Kidney glomerular epithelial cell (primary cell): Measurements from ENCODE around the gene SH3TC1.

Experiments used
- DNase-seq: peaks from one replicate; lab custom pipeline; 2025; lab: John Stamatoyannopoulos, UW

Gene SH3TC1

DNA sequence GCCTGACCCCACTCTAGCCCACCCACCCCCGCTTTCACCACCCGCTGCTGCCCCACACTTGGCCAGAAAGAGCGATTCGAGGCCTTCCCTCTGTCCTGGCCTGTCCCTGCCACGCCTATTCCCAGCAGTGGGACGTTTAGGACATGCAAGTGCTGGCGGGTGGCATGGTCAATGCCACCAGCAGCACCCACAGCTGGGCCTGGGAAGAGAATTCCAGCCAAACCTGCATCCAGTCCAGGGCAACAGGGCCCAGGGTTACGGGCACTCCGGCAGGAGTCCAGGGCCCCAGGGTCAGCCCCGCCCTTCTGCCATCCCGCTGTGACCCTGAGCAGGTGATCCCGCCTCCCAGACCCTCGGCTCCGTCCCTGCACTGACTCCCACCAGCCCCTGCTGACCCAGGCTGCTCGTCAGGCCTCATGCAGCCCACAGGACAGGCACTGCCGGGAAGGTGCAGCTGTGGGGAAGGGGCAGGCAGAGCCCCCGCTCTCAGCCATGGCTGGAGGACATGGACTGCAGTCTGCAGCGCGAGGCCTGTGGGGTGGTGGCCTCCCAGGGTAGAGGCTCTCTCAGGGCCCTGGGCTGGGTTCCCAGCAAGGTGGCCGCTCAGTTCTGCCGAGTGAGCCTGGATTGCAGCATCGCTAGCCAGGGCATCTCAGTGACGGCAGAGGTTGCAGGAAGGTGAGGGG lies 63.7 kb downstream of the SH3TC1 start:
- DNase-seq, result no peak

- DNase-seq, result no peak
Measured at GRCh38 chr4:8263397-8263796, 64.3 kb downstream of the SH3TC1 start.

DNA sequence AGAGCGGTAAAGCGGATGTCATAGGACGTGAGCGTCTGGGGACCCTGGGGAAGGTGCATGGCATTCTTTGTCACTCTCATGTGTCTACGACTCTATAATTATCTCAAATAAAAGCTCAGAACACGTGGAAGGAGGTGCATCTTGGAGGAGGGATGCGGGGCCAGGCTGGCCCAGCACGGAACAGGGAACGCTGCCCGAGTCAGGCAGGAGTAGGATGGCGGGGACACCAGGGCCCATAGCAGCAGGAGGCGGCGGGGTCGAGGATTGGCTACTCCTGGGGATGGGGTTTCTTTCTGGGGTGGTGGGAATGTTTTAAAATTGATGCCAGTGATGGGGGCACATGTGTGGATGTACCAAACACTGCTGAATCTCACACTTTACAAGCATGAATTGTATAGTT lies 65.0 kb downstream of the SH3TC1 start:
- no peak for DNase-seq

DNA sequence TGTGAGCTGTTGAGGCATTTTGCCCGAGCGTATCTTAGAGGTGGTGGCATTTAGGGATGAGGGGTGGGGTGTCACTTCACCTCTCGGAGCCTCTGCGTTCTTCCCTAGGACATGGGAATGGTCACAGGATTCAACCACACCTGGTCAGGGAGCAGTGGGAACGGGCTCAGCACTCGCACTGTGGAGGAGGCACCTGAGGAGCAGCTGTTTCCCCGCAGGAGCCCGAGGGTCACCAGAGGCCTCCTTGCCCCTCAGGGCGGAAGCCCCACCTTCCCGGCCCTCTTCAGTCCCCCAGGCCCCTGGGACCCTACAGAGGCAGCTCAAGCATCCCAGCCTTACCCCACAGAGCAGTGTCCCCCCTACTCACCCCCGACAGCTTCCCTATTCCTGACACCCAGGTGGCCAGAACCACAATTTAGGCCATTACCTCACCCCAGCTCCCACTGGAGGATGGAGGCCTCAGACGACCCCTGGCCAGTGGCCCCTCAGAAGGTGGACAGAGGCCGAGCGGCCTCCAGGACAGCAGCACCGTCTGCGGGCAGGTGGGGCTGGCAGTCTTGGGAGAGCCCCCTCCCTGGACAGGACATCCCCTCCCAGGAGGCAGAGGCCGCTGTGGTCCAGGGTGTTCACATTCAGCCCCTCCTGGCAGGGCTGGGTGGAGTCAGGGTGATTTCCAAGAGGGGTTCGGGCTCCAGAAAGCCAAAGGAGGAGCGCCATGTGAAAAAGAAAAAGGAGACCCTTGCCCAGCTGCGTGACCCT lies 66.3 kb downstream of the SH3TC1 start:
- no peak for DNase-seq

GRCh38 chr4:8266088-8266487 lies 67.0 kb downstream of the SH3TC1 start:
- no peak for DNase-seq

GRCh38 chr4:8266508-8266907 lies 67.4 kb downstream of the SH3TC1 start:
- DNase-seq, result no peak

DNA sequence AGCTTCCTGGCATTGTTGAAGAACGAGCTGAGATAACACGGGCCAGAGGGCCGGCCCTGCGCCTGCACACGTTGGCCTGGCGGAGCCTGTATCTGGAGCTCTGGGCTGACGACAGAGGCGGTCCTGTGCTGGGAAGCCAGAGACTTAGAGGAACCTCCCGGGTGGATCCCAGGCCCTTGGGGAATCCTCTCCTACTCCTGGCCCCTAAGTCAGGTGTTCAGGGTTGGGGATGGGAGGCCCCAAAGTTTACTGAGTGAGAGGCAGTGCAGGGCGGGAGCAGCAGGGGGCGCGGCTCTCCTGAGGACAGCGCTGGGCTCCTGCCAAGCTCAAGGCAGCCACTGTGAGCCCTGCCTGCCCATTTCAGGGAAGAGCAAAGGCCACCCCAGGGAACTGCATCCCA lies 68.0 kb downstream of the SH3TC1 start:
- DNase-seq, result no peak

GRCh38 chr4:8268211-8268610 lies 69.1 kb downstream of the SH3TC1 start:
- no peak for DNase-seq

DNA sequence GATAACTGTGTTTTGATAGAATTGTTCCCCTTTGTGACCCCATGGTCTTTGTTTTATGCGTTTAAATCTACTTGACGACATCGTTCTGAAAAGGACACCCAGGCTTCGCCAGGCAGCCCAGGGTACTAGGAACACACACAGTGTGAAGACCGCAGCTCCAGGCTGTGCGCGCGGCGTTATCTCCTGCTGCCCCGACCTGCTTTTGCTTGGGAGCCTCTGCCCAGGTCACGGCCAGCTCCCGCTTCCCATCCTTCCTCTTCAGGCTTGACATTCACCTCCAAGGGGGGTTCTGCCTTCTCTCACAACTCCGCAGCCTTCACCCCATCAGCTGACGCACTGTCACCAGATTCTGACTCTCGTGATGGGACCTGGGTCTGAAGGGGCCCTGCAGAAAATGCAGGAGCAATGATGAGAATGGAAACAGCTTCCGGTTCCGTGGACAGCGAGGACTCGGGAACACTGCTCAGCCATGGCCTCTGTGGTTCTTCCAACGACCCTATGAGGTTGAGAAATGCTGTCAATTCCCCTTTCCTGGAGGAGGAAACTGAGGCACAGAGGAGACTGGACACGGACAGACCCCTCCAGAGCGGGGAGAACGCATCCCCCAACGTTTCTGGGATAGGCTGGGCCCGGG lies 69.9 kb downstream of the SH3TC1 start:
- no peak for DNase-seq

GRCh38 chr4:8269535-8270417 lies 70.7 kb downstream of the SH3TC1 start, which contains the start of gene HTRA3:
HTRA3 (plus strand) TSS chr4:8269754; CDS start chr4:8269969, 215 bp downstream.
- no peak for DNase-seq

- no peak for DNase-seq
Measured at GRCh38 chr4:8270418-8270771, 71.3 kb downstream of the SH3TC1 start.

GRCh38 chr4:8270912-8271815 lies 72.1 kb downstream of the SH3TC1 start:
- no peak for DNase-seq

DNA sequence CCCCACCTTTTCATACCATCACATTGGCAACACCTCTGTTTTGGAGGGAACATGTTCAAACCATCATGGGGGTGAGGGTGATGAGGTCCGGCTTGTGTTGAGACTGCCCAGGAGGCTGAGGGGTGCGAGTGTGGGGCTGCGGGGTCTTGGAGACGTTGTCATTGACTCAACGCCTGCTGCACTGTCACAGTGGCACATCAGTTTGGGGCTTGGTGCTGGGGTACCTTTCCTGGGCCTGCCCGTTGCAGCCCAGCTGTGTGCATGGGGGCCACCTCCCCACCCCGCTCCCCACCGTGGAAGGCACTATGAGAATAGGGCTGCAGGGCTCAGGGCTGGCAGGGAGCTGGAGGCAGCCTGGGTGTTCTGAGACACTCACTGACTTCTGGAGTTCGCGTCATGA lies 72.7 kb downstream of the SH3TC1 start:
- no peak for DNase-seq

DNA sequence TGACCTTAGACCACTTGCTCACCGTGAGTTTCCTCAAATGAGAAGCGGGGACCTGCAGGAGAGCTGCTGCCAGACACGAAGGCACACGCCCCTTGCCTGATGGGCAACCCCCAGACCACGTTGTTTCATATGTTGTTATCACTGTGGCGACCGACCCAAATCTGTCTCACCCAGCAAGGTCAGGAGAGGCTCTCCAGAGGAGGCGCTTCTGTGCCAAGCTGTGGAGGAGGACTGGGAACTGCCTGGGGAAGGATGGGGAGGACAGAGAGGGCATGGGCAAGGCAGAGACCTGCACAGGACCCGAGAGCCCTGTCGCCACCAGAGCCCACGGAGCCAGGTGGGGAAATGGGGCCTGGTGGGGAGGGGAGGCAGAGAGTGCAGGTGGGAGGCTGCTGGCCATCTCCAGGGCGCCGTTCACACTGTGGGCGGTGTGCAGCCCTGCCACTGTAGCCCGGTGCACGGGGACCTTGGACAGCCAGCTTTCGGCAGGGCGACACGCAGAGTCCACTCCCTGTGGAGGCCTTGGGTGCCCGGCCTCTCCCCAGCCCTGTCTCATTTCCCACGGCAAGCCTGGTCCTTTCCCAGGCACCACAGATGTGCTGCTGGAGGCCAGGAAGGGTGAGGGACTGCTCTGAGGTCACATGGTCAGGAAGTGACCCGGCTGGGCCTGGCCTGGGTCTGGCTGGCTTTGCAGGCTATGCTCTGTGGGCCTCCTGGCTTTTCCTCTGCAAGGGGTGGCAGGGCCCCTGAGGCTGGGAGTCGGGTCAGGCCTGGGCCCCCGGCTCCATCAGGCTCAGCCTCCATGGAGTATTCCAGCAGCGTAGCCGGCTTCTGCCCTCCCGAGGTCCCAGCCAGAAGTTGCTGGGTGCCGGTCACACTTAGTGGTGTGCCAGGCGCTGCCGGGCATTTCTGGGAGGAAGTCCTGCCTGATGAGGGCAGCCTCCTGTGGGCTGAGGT lies 73.7 kb downstream of the SH3TC1 start:
- no peak for DNase-seq

DNA sequence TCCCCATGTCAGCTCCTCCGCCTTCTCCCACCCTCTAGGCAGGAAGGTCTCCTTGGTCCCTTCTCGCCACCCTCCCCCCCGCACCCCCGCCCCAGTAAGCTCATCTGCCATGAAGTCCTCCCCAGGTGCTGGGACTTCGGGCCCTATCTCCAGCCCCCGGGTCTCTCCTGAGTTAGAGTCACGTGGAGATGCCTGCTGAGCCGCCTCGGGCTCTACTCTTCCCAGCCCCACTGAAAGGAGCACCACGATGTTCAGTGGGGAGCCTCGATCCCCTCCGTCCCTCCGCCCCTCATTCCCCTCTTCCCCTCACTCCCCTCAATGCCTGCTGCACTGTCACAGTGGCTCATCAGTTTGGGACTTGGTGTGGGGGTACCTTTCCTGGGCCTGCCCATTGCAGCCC lies 74.4 kb downstream of the SH3TC1 start:
- no peak for DNase-seq

DNA sequence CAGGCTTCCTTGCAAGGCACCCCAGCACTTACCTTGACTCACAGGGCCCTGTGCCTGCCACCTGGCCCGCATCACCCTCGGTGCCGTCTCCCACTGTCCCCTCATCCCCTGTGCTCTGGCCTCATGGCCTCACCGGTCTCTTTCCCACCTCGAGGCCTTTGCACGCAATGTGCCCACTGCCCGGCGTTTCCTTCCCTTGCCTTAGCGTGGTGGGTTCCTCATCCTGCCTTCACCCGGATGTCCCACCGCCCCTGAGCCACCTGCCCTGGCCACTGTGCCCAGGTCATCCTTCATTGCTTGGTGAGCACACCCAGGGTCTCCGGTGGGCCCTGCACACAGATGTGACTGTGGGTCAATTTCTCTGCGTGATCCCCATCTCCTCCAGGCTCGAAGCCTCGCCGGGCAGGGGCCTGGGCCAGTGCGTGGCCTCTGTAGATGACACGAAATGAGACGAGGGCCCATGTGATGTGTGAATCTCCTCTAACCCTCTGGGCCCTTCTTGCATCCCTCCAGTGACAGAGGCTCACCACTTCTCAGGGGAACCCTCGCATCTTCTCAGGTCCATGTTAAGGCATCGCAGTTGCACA lies 75.1 kb downstream of the SH3TC1 start:
- DNase-seq, result no peak

GRCh38 chr4:8274765-8275547 lies 75.9 kb downstream of the SH3TC1 start:
- no peak for DNase-seq

GRCh38 chr4:8275548-8275910 lies 76.4 kb downstream of the SH3TC1 start:
- no peak for DNase-seq
